Activated gamma-delta T cell treated with Interleukin-2 at 50 U/mL for 16 hours (primary cell): ENCODE results near the gene DMXL2.
"Not testable (repeated sequence)": the region's sequence is repeated elsewhere in the genome, so short reads cannot be mapped to it uniquely, and the experiment has no call there.

Source experiments
- DNase-seq: peaks from one replicate; pipeline ENCODE4 v3.0.0-alpha.2; 2020

The DMXL2 gene

GRCh38 chr15:51483520-51483919 is 139.1 kb downstream of the DMXL2 start:
- DNase-seq, result no peak

GRCh38 chr15:51475736-51476135 is 146.8 kb downstream of the DMXL2 start:
- no peak for DNase-seq

- DNase-seq, result no peak
Observed at GRCh38 chr15:51470512-51470911, 152.1 kb downstream of the DMXL2 start.

- DNase-seq, result no peak
Observed at GRCh38 chr15:51460796-51461195, 161.8 kb downstream of the DMXL2 start.

GRCh38 chr15:51450001-51450400 is 172.6 kb downstream of the DMXL2 start:
- DNase-seq, result no peak

GRCh38 chr15:51448622-51449399 is 173.8 kb downstream of the DMXL2 start:
- DNase-seq, result no peak

- DNase-seq, result no peak
Observed at GRCh38 chr15:51447855-51448621, 174.5 kb downstream of the DMXL2 start.

- DNase-seq, result not testable (repeated sequence)
Observed at GRCh38 chr15:51446029-51446744, 176.4 kb downstream of the DMXL2 start.

- DNase-seq, result no peak
Observed at GRCh38 chr15:51444807-51445206, 177.8 kb downstream of the DMXL2 start.

GRCh38 chr15:51444112-51444511 is 178.5 kb downstream of the DMXL2 start:
- no peak for DNase-seq

- no peak for DNase-seq
Observed at GRCh38 chr15:51443282-51443914, 179.2 kb downstream of the DMXL2 start.

GRCh38 chr15:51438526-51438925 is 184.0 kb downstream of the DMXL2 start:
- DNase-seq, result no peak

- DNase-seq, result no peak
Observed at GRCh38 chr15:51425517-51426040, 197.0 kb downstream of the DMXL2 start.

- DNase-seq, result no peak
Observed at GRCh38 chr15:51424780-51425179, 197.8 kb downstream of the DMXL2 start.

GRCh38 chr15:51423040-51423439 is 199.5 kb downstream of the DMXL2 start:
- not testable (repeated sequence) for DNase-seq

GRCh38 chr15:51416129-51416528 is 206.4 kb downstream of the DMXL2 start:
- no peak for DNase-seq

- DNase-seq, result no peak
Observed at GRCh38 chr15:51414256-51414860, 208.2 kb downstream of the DMXL2 start.

- DNase-seq, result no peak
Observed at GRCh38 chr15:51405693-51406523, 216.7 kb downstream of the DMXL2 start.

- no peak for DNase-seq
Observed at GRCh38 chr15:51403946-51404695, 218.4 kb downstream of the DMXL2 start.

- no peak for DNase-seq
Observed at GRCh38 chr15:51403072-51403878, 219.3 kb downstream of the DMXL2 start.
